ENCODE measurements around the gene TSC22D1. TPM values are rescaled to one million over a fixed set of nuclear protein-coding genes. Genes with fewer than 3 reads are reported as not detected.

The TSC22D1 gene
- polyA plus RNA-seq, 1 donor from 2014 or later = 355 TPM

GRCh38 chr13:44449999-44450821 is 125.9 kb downstream of the TSC22D1 start:
- Histone ChIP-seq H3K9me2 (ENCODE audit: insufficient read depth, low read length) (no peaks in the 10 kb centered on the region), H2AFZ (ENCODE audit: low read depth, low read length) (no peak overlapping the region), H4K20me1 (ENCODE audit: insufficient read depth) (no peaks in the 10 kb centered on the region), H3K27ac (ENCODE audit: low read length) (no peak overlapping the region), H3K9ac (ENCODE audit: low read length) (no peak overlapping the region), H3K4me3 (ENCODE audit: low read length) (no peak overlapping the region), H3F3A (ENCODE audit: insufficient read depth, low read length, poor library complexity, severe bottlenecking) (no peaks in the 10 kb centered on the region), H3K79me2 (replicated peaks; ENCODE audit: insufficient read depth, low read length) (peaks cover 4% of the 10 kb centered on the region), H3K4me2 (ENCODE audit: low read length) (no peak overlapping the region), H3K9me3 (ENCODE audit: low read length) (no peaks in the 10 kb centered on the region), H3K36me3 (ENCODE audit: insufficient read depth, low read length) (no peaks in the 10 kb centered on the region), H3K27me3 (ENCODE audit: insufficient read depth, low read depth, low read length) (no peaks in the 10 kb centered on the region)
- TF ChIP-seq EZH2 (IDR thresholded peaks at IDR 0.05; ENCODE audit: borderline replicate concordance, insufficient read depth, low read length, poor library complexity, severe bottlenecking) (no peak), SMC3 (conservative IDR thresholded peaks at IDR 0.05; ENCODE audit: poor library complexity) (no peak), EP300 (conservative IDR thresholded peaks at IDR 0.05; ENCODE audit: poor library complexity, severe bottlenecking) (no peak), REST (IDR thresholded peaks at IDR 0.05; ENCODE audit: borderline replicate concordance) (no peak), POLR2AphosphoS5 (IDR thresholded peaks at IDR 0.05) (no peak), TAF1 (IDR thresholded peaks at IDR 0.05; ENCODE audit: low read depth) (no peak), MXI1 (conservative IDR thresholded peaks at IDR 0.05; ENCODE audit: poor library complexity, severe bottlenecking) (no peak), RAD21 (conservative IDR thresholded peaks at IDR 0.05) (no peak), CTCF (IDR thresholded peaks at IDR 0.05; ENCODE audit: poor library complexity, severe bottlenecking) (no peak)

- Histone ChIP-seq H3F3A (ENCODE audit: insufficient read depth, low read length, poor library complexity, severe bottlenecking) (no peaks in the 10 kb centered on the region), H3K79me2 (replicated peaks; ENCODE audit: insufficient read depth, low read length) (peaks cover 9% of the 10 kb centered on the region), H3K9me3 (ENCODE audit: low read length) (no peaks in the 10 kb centered on the region), H3K4me2 (ENCODE audit: low read length) (no peak overlapping the region), H4K20me1 (ENCODE audit: insufficient read depth) (no peaks in the 10 kb centered on the region), H2AFZ (ENCODE audit: low read depth, low read length) (no peak overlapping the region), H3K4me3 (ENCODE audit: low read length) (no peak overlapping the region), H3K36me3 (ENCODE audit: insufficient read depth, low read length) (no peaks in the 10 kb centered on the region), H3K27ac (ENCODE audit: low read length) (no peak overlapping the region), H3K9me2 (ENCODE audit: insufficient read depth, low read length) (no peaks in the 10 kb centered on the region), H3K27me3 (ENCODE audit: insufficient read depth, low read depth, low read length) (no peaks in the 10 kb centered on the region), H3K9ac (ENCODE audit: low read length) (no peak overlapping the region)
- TF ChIP-seq EP300 (conservative IDR thresholded peaks at IDR 0.05; ENCODE audit: poor library complexity, severe bottlenecking) (no peak), TAF1 (IDR thresholded peaks at IDR 0.05; ENCODE audit: low read depth) (no peak), SMC3 (conservative IDR thresholded peaks at IDR 0.05; ENCODE audit: poor library complexity) (no peak), EZH2 (IDR thresholded peaks at IDR 0.05; ENCODE audit: borderline replicate concordance, insufficient read depth, low read length, poor library complexity, severe bottlenecking) (no peak), POLR2AphosphoS5 (IDR thresholded peaks at IDR 0.05) (no peak), REST (IDR thresholded peaks at IDR 0.05; ENCODE audit: borderline replicate concordance) (no peak)
Observed at GRCh38 chr13:44448875-44449274, 127.3 kb downstream of the TSC22D1 start.

Data from neural cell (in vitro differentiated cells).